ENCODE measurements around the gene MYO18B. TPM values are rescaled to one million over a fixed set of nuclear protein-coding genes. Genes with fewer than 3 reads are reported as not detected.

MYO18B gene
- total RNA-seq, 1 donor from 2014 or later = not detected

GRCh38 chr22:26057731-26058130 is 315.7 kb downstream of the MYO18B start:
- intact Hi-C loops (cut with DNase I) = no loop called here
- Histone ChIP-seq H3K4me3 (no peak overlapping the region), H3K36me3 (no peaks in the 10 kb centered on the region), H3K27me3 (ENCODE audit: low read depth) (peaks cover 10% of the 10 kb centered on the region), H3K9me3 (no peaks in the 10 kb centered on the region), H3K27ac (no peak overlapping the region), H3K4me1 (no peaks in the 10 kb centered on the region)
- no peak for DNase-seq
- ATAC-seq = no peak
- TF ChIP-seq, protein P1, sequence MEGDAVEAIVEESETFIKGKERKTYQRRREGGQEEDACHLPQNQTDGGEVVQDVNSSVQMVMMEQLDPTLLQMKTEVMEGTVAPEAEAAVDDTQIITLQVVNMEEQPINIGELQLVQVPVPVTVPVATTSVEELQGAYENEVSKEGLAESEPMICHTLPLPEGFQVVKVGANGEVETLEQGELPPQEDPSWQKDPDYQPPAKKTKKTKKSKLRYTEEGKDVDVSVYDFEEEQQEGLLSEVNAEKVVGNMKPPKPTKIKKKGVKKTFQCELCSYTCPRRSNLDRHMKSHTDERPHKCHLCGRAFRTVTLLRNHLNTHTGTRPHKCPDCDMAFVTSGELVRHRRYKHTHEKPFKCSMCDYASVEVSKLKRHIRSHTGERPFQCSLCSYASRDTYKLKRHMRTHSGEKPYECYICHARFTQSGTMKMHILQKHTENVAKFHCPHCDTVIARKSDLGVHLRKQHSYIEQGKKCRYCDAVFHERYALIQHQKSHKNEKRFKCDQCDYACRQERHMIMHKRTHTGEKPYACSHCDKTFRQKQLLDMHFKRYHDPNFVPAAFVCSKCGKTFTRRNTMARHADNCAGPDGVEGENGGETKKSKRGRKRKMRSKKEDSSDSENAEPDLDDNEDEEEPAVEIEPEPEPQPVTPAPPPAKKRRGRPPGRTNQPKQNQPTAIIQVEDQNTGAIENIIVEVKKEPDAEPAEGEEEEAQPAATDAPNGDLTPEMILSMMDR (IDR thresholded peaks at IDR 0.05) = no peak

GRCh38 chr22:26064048-26064447 is 322.1 kb downstream of the MYO18B start:
- Histone ChIP-seq H3K27ac (no peak overlapping the region), H3K27me3 (ENCODE audit: low read depth) (peaks cover 26% of the 10 kb centered on the region), H3K4me3 (no peak overlapping the region), H3K4me1 (no peaks in the 10 kb centered on the region), H3K9me3 (no peaks in the 10 kb centered on the region), H3K36me3 (no peaks in the 10 kb centered on the region)
- no peak for ATAC-seq
- intact Hi-C loops (cut with DNase I) = no loop called here
- DNase-seq = no peak
- TF ChIP-seq, protein P1 (IDR thresholded peaks at IDR 0.05) = no peak

GRCh38 chr22:26065847-26066246 is 323.9 kb downstream of the MYO18B start:
- no peak overlapping the region for H3K4me3 ChIP-seq
- TF ChIP-seq, protein P1 (IDR thresholded peaks at IDR 0.05) = no peak
- no peaks in the 10 kb centered on the region for H3K36me3 ChIP-seq
- ATAC-seq = no peak
- no peaks in the 10 kb centered on the region for H3K9me3 ChIP-seq
- H3K27ac ChIP-seq = no peak overlapping the region
- no peaks in the 10 kb centered on the region for H3K4me1 ChIP-seq
- peaks cover 25% of the 10 kb centered on the region for H3K27me3 ChIP-seq (ENCODE audit: low read depth)
- intact Hi-C loops (cut with DNase I) = no loop called here
- no peak for DNase-seq

- Histone ChIP-seq H3K27ac (no peak overlapping the region), H3K9me3 (no peaks in the 10 kb centered on the region), H3K4me3 (no peak overlapping the region), H3K36me3 (no peaks in the 10 kb centered on the region), H3K4me1 (no peaks in the 10 kb centered on the region), H3K27me3 (ENCODE audit: low read depth) (peaks cover 22% of the 10 kb centered on the region)
- DNase-seq (no peak), ATAC-seq (no peak)
- intact Hi-C loops (cut with DNase I) = no loop called here
- TF ChIP-seq, protein P1 (IDR thresholded peaks at IDR 0.05) = no peak
These were observed 324.5 kb downstream of the MYO18B start for GRCh38 chr22:26066534-26066933.

DNA sequence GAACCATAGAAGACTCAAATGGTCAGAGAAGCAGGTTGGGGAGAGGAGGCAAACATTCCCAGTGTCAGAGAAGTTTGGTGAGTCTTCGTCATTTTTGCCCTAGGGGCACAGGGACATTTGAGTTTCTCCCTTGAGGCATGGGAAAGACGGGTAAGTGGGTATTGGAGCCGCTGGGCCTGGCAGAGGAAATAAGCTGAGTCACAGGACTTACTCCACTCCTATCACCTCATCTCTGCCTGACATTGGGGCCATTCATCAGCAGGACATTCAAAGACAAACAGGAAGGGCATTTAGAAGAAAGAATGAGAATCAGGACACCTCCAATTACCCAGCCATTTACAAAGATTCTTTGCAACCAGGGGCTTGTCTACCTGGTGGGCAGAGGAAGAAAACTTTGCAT is 326.6 kb downstream of the MYO18B start:
- no peaks in the 10 kb centered on the region for H3K9me3 ChIP-seq
- ATAC-seq = no peak

More for the DNA sequence above, 326.6 kb downstream of the MYO18B start:
- no peak overlapping the region for H3K4me3 ChIP-seq
- peaks cover 22% of the 10 kb centered on the region for H3K27me3 ChIP-seq (ENCODE audit: low read depth)
- H3K27ac ChIP-seq = no peak overlapping the region
- no peak for DNase-seq
- intact Hi-C loops (cut with DNase I) = no loop called here
- no peaks in the 10 kb centered on the region for H3K36me3 ChIP-seq
- TF ChIP-seq, protein P1 (IDR thresholded peaks at IDR 0.05) = no peak
- no peaks in the 10 kb centered on the region for H3K4me1 ChIP-seq

All from lower lobe of right lung (tissue), 2 donors.